Astrocyte (in vitro differentiated cells and primary cell): ENCODE data around the gene SLC35F1. TPM values are rescaled to one million over a fixed set of nuclear protein-coding genes. Genes with fewer than 3 reads are reported as not detected.

Experiments used
- DNase-seq: peaks from one replicate; pipeline ENCODE4 v3.0.0-alpha.2; 2010; ENCODE audit warnings: low read depth
- FAIRE-seq: peaks from 2 replicates; lab custom pipeline; 2011; peaks lifted over from hg19 to GRCh38; lab: Jason Lieb, UNC
- H2AFZ ChIP-seq: 2 replicates; pipeline ENCODE4 v1.6.0; 2012; ENCODE audit warnings: low read depth, low read length, inconsistent platforms
- H3K27ac ChIP-seq: 2 replicates; pipeline ENCODE4 v1.5.1; 2011; ENCODE audit warnings: low read depth, low read length, inconsistent platforms
- H3K27me3 ChIP-seq: 2 replicates; pipeline ENCODE4 v1.6.0; 2011; ENCODE audit warnings: low read length, inconsistent platforms; ENCODE audit not compliant: insufficient read depth
- H3K36me3 ChIP-seq: 2 replicates; pipeline ENCODE4 v1.5.1; 2011; ENCODE audit warnings: low read length, inconsistent platforms; ENCODE audit not compliant: insufficient read depth
- H3K4me1 ChIP-seq: 2 replicates; pipeline ENCODE4 v1.5.1; 2011; ENCODE audit warnings: low read length, inconsistent platforms; ENCODE audit not compliant: insufficient read depth
- H3K4me2 ChIP-seq: 2 replicates; pipeline ENCODE4 v1.6.0; 2012; ENCODE audit warnings: low read length, inconsistent platforms
- H3K4me3 ChIP-seq: 2 replicates; pipeline ENCODE4 v1.5.1; 2011; ENCODE audit warnings: low read depth, mild to moderate bottlenecking, low read length, inconsistent platforms; ENCODE audit not compliant: insufficient read depth
- H3K79me2 ChIP-seq: 2 replicates; pipeline ENCODE4 v1.6.0; 2012; ENCODE audit warnings: mild to moderate bottlenecking, low read length, inconsistent platforms; ENCODE audit not compliant: insufficient read depth
- H3K9ac ChIP-seq: 2 replicates; pipeline ENCODE4 v1.6.0; 2012; ENCODE audit warnings: mild to moderate bottlenecking, low read length, inconsistent platforms
- H3K9me3 ChIP-seq: 2 replicates; pipeline ENCODE4 v1.5.1; 2012; ENCODE audit warnings: low read depth, mild to moderate bottlenecking, low read length, inconsistent platforms; ENCODE audit not compliant: insufficient read depth
- H4K20me1 ChIP-seq: 2 replicates; pipeline ENCODE4 v1.6.0; 2012; ENCODE audit warnings: low read length, inconsistent platforms; ENCODE audit not compliant: insufficient read depth
- H3K27ac Mint-ChIP-seq: one replicate; pipeline ENCODE4 v1.8.0; 2021; ENCODE audit warnings: mild to moderate bottlenecking, mixed read lengths; ENCODE audit not compliant: unreplicated experiment
- H3K27me3 Mint-ChIP-seq: one replicate; pipeline ENCODE4 v1.8.0; 2021; ENCODE audit warnings: low read depth, mixed read lengths; ENCODE audit not compliant: unreplicated experiment
- H3K36me3 Mint-ChIP-seq: one replicate; pipeline ENCODE4 v1.8.0; 2021; ENCODE audit warnings: low read depth, mixed read lengths; ENCODE audit not compliant: unreplicated experiment
- H3K4me1 Mint-ChIP-seq: one replicate; pipeline ENCODE4 v1.8.0; 2021; ENCODE audit warnings: low read depth, mixed read lengths; ENCODE audit not compliant: unreplicated experiment
- H3K4me3 Mint-ChIP-seq: one replicate; pipeline ENCODE4 v1.8.0; 2021; ENCODE audit warnings: mild to moderate bottlenecking, moderate library complexity, mixed read lengths; ENCODE audit not compliant: unreplicated experiment
- H3K9me3 Mint-ChIP-seq: one replicate; pipeline ENCODE4 v1.8.0; 2021; ENCODE audit warnings: mild to moderate bottlenecking, mixed read lengths; ENCODE audit not compliant: unreplicated experiment
- EZH2 ChIP-seq: IDR thresholded peaks from 2 replicates; pipeline ENCODE4 v1.6.1; 2012; ENCODE audit warnings: mild to moderate bottlenecking, low read length, inconsistent platforms; ENCODE audit not compliant: insufficient read depth
- total RNA-seq: library from RNA; stranded (reverse); gene quantifications from 2 replicates; pipeline ENCODE4 v1.2.1, GENCODE V29; 2021
- TF ChIP-seq, protein P1 (sequence below): IDR thresholded peaks from 2 replicates; pipeline ENCODE4 v1.5.1; 2011; ENCODE audit warnings: low read depth, mild to moderate bottlenecking, inconsistent platforms, low read length, moderate library complexity; ENCODE audit not compliant: insufficient read depth

SLC35F1 gene
- total RNA-seq, 1 donor from 2014 or later, result 1.0 TPM

DNA sequence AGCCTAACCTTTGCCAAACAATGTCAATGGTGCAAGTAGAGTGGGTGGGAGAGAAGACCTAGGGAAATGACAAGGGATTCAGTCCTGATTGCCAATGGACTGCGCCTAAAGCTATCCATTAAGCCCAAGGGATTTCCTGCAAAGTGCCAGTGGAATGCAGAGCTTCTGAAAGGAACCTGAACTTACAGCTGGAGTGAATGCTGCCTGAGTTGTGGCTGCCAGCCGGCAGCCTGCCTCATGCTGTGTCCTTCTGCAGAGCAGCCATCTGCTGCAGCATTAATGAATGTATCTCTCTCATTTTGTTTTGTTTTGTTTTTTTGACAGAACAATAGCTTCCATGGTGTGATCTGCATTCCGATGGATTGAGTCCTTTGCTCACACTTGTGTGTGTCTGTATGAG is 44.7 kb downstream of the SLC35F1 start:
- no peak overlapping the region for H3K4me3 ChIP-seq
- no peak overlapping the region for H3K9ac ChIP-seq
- no peak overlapping the region for H3K4me2 ChIP-seq
- H2AFZ ChIP-seq, result no peak overlapping the region
- TF ChIP-seq EZH2, result no peak
- TF ChIP-seq, protein P1, sequence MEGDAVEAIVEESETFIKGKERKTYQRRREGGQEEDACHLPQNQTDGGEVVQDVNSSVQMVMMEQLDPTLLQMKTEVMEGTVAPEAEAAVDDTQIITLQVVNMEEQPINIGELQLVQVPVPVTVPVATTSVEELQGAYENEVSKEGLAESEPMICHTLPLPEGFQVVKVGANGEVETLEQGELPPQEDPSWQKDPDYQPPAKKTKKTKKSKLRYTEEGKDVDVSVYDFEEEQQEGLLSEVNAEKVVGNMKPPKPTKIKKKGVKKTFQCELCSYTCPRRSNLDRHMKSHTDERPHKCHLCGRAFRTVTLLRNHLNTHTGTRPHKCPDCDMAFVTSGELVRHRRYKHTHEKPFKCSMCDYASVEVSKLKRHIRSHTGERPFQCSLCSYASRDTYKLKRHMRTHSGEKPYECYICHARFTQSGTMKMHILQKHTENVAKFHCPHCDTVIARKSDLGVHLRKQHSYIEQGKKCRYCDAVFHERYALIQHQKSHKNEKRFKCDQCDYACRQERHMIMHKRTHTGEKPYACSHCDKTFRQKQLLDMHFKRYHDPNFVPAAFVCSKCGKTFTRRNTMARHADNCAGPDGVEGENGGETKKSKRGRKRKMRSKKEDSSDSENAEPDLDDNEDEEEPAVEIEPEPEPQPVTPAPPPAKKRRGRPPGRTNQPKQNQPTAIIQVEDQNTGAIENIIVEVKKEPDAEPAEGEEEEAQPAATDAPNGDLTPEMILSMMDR, result no peak
- no peaks in the 10 kb centered on the region for H4K20me1 ChIP-seq
- DNase-seq (no peak), FAIRE-seq (no peak)
- H3K27ac ChIP-seq, result no peak overlapping the region
- no peaks in the 10 kb centered on the region for H3K9me3 ChIP-seq
- Mint-ChIP-seq H3K4me3 (no peak overlapping the region), H3K9me3 (no peaks in the 10 kb centered on the region), H3K36me3 (no peaks in the 10 kb centered on the region), H3K27me3 (no peaks in the 10 kb centered on the region), H3K4me1 (peaks cover 7% of the 10 kb centered on the region), H3K27ac (peak overlapping the region; percentile 13)
- no peaks in the 10 kb centered on the region for H3K79me2 ChIP-seq
- peaks cover 4% of the 10 kb centered on the region for H3K4me1 ChIP-seq
- no peaks in the 10 kb centered on the region for H3K36me3 ChIP-seq
- H3K27me3 ChIP-seq, result no peaks in the 10 kb centered on the region

DNA sequence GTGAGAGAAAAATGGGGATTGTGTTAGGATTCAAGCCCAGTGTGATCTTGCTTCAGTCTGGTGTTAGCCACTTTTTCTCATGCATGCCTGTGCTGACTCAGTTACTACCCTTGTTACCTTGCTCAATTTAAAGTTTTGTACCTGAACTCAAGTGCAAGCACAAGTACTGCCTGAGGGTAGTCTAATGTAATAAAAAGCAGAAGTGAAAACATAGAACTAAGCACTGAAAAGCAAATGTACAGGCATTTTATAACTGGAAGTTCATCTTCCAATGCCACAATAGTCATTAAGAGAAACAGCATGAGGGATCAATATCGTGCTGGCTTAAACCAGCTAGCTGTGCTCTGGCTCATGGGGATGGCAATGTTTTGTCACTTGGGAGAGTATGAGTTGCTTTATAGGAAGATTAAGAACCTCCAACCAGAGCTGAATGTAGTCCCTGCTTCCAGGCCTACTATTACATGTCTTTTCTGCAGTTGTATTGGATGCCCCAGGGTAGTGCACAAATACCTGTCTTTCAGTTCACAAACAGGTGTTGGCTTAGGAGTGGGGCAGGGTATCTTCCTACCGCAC is 48.7 kb downstream of the SLC35F1 start:
- Histone ChIP-seq H3K36me3 (no peaks in the 10 kb centered on the region), H4K20me1 (no peaks in the 10 kb centered on the region), H3K27me3 (no peaks in the 10 kb centered on the region), H3K9me3 (no peaks in the 10 kb centered on the region), H3K4me3 (no peak overlapping the region), H3K27ac (no peak overlapping the region), H3K9ac (no peak overlapping the region), H3K4me1 (peaks cover 4% of the 10 kb centered on the region), H2AFZ (peak overlapping the region; percentile 45), H3K79me2 (no peaks in the 10 kb centered on the region), H3K4me2 (peak overlapping the region; percentile 34)
- Mint-ChIP-seq H3K9me3 (no peaks in the 10 kb centered on the region), H3K27me3 (no peaks in the 10 kb centered on the region), H3K4me3 (no peak overlapping the region), H3K4me1 (peaks cover 8% of the 10 kb centered on the region), H3K27ac (no peak overlapping the region), H3K36me3 (no peaks in the 10 kb centered on the region)
- TF ChIP-seq EZH2, result no peak
- TF ChIP-seq, protein P1, result no peak
- FAIRE-seq (no peak), DNase-seq (no peak)

DNA sequence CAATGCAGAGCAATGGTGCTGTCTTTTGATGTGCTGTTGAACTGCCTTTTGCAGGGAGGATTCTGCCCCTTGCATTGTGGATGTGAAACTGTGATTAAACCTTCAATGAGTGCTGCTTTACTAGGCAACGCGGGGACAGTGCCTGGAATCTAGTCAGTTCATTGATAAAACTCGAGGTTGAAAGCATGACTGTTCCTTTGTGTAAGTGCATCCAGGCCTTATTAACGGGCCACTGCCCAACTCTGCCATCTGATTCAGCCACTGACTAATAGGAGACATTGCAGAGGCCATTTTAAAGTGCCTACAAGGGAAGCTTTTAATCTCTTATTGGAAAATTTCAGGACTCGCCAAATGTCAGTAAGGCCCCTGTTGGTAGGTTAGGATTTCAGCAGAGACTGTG is 49.3 kb downstream of the SLC35F1 start:
- H3K4me3 Mint-ChIP-seq, result no peak overlapping the region

More for the DNA sequence above, 49.3 kb downstream of the SLC35F1 start:
- FAIRE-seq, result no peak
- Mint-ChIP-seq H3K27me3 (no peaks in the 10 kb centered on the region), H3K4me1 (peaks cover 8% of the 10 kb centered on the region), H3K36me3 (no peaks in the 10 kb centered on the region), H3K9me3 (no peaks in the 10 kb centered on the region), H3K27ac (no peak overlapping the region)
- peak overlapping the region; percentile 34 for H3K4me2 ChIP-seq
- peak; percentile 45 for DNase-seq
- H3K36me3 ChIP-seq, result no peaks in the 10 kb centered on the region
- H4K20me1 ChIP-seq, result no peaks in the 10 kb centered on the region
- no peak for TF ChIP-seq EZH2
- TF ChIP-seq, protein P1, result no peak
- no peak overlapping the region for H3K4me3 ChIP-seq
- H3K4me1 ChIP-seq, result peaks cover 4% of the 10 kb centered on the region
- H3K27ac ChIP-seq, result peak overlapping the region; percentile 5
- no peak overlapping the region for H3K9ac ChIP-seq
- no peaks in the 10 kb centered on the region for H3K9me3 ChIP-seq
- H3K79me2 ChIP-seq, result no peaks in the 10 kb centered on the region
- peak overlapping the region; percentile 45 for H2AFZ ChIP-seq
- no peaks in the 10 kb centered on the region for H3K27me3 ChIP-seq
